Kidney epithelial cell (primary cell): Measurements from ENCODE around the gene GCNT1. TPM values are rescaled to one million over a fixed set of nuclear protein-coding genes. Genes with fewer than 3 reads are reported as not detected.

ENCODE experiments used
- DNase-seq: peaks from one replicate; pipeline ENCODE4 v3.0.0-alpha.2; 2010; ENCODE audit warnings: low read depth
- H3K27me3 ChIP-seq: 2 replicates; pipeline ENCODE4 v1.6.0; 2011; ENCODE audit warnings: low read length; ENCODE audit not compliant: control insufficient read depth, insufficient read depth
- H3K36me3 ChIP-seq: 2 replicates; pipeline ENCODE4 v1.5.1; 2011; ENCODE audit warnings: low read length; ENCODE audit not compliant: control insufficient read depth, insufficient read depth
- H3K4me3 ChIP-seq: 2 replicates; pipeline ENCODE4 v1.5.1; 2011; ENCODE audit warnings: low read depth, mild to moderate bottlenecking, control low read depth, low read length
- CTCF ChIP-seq: IDR thresholded peaks from 2 replicates; pipeline ENCODE4 v1.5.1; 2011; ENCODE audit warnings: mild to moderate bottlenecking, moderate library complexity, low read length, control low read depth, inconsistent platforms; ENCODE audit not compliant: insufficient read depth, poor library complexity, severe bottlenecking
- total RNA-seq: library from RNA; depleted of rRNA; stranded (reverse); fragments of >200 nt; gene quantifications from 2 replicates; pipeline ENCODE4 v1.2.3, GENCODE V29; 2015

GCNT1 gene
- total RNA-seq: 2.7 and 2.8 TPM in 2 replicates

DNA sequence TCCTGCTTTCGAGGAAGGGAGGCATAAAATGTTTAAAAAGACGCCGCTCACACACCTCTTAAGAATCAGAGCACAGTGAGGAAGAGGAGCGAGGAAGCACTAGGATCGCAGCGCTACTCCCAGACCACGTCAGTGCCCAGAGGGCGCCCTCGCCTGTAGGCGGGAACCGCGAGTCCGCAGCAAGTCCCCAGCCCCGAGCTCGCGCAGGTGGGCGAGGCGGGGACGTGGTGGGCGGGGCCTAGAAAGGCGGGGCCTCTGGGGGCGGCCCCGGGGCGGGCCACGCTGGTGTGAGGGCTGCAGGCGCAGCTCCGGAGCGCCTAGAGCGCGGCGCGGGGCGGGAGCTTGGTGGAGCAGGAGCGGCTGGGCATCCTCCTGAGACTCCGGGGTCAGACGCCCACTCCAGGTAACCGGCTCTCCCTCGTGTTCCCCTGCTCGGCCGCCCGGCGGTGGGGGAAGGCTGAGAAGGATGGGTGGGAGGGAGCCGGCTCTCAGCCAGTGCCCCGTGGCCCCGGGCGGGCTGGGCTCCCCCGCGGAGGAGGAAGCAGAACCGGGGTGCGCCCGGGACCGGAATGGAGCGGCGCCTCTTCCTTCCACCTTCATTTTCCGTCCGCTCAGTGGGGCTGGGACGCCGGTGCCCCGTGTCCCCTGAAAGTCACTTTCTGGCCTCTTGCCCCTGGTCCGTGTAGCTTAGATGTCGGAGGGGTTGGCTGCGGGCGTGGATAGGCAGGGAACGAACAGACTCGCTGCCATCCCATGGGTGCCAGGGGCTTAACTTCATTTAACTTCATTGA lies at the start of gene GCNT1:
GCNT1 (plus strand) TSS at position 280 of the 791 bp plus-strand sequence. CDS start 43,200 bp downstream, outside the sequence.
- TF ChIP-seq CTCF: peak; percentile 50
- no peaks in the 10 kb centered on the region for H3K27me3 ChIP-seq
- no peak for DNase-seq
- H3K36me3 ChIP-seq: no peaks in the 10 kb centered on the region
- peak within 1 kb of the TSS; percentile 92 for H3K4me3 ChIP-seq

DNA sequence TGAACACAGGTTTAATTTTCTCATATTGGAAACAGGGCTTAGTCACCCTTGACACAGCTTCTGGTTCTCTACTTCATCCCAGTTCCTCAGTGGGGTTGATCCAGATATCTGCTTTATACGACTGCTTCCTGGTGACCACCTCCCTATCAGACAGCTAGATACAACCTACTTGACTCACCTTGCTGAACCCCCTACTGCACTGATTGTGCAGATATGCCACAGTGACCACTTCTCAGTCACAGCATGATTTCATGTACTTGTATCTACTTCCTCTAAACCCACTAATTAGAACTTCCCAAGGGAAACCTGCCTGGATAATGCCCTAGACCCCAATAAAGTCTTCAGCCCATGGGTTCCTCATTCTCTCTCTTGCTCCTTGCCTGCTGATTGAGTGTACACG lies 46.3 kb upstream of the GCNT1 start:
- no peak for TF ChIP-seq CTCF
- H3K27me3 ChIP-seq: no peaks in the 10 kb centered on the region
- DNase-seq: no peak
- H3K4me3 ChIP-seq: no peak overlapping the region
- H3K36me3 ChIP-seq: no peaks in the 10 kb centered on the region

GRCh38 chr9:76413658-76414057 lies 45.3 kb upstream of the GCNT1 start:
- no peak for DNase-seq
- Histone ChIP-seq H3K4me3 (no peak overlapping the region), H3K27me3 (no peaks in the 10 kb centered on the region), H3K36me3 (no peaks in the 10 kb centered on the region)
- no peak for TF ChIP-seq CTCF

- DNase-seq: no peak
- TF ChIP-seq CTCF: no peak
Measured at GRCh38 chr9:76414661-76415060, 44.3 kb upstream of the GCNT1 start.

GRCh38 chr9:76415154-76415553 lies 43.8 kb upstream of the GCNT1 start:
- Histone ChIP-seq H3K36me3 (no peaks in the 10 kb centered on the region), H3K4me3 (no peak overlapping the region), H3K27me3 (no peaks in the 10 kb centered on the region)
- no peak for TF ChIP-seq CTCF
- no peak for DNase-seq

More at GRCh38 chr9:76414661-76415060, 44.3 kb upstream of the GCNT1 start:
- Histone ChIP-seq H3K27me3 (no peaks in the 10 kb centered on the region), H3K4me3 (no peak overlapping the region), H3K36me3 (no peaks in the 10 kb centered on the region)

DNA sequence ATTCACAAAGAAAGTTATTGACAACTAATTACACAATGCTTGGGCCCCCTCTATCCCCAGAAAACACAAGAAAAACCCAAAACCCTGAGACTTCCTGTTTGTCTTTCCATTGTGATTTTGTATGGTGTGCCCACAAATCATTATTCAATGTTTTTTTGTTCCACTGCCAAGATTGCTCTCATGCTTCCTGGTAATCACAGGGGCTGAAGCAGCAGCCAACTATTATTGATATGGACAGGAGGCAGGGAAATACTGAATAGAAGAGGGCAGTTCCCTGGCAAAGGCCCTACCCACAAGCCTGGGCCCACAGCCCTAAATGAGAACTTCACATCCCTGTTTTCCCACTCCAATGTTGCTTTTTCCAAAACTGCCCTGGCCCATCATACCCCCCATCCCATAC lies 43.3 kb upstream of the GCNT1 start:
- Histone ChIP-seq H3K36me3 (no peaks in the 10 kb centered on the region), H3K27me3 (no peaks in the 10 kb centered on the region), H3K4me3 (no peak overlapping the region)
- TF ChIP-seq CTCF: no peak
- no peak for DNase-seq
